NCI-H1105 (cell line): ENCODE results near the gene BAZ1A.

Experiments
- DNase-seq: peaks from one replicate; lab custom pipeline; 2025; lab: John Stamatoyannopoulos, UW

The BAZ1A gene

GRCh38 chr14:34722723-34723545, 152.2 kb downstream of the BAZ1A start:
- DNase-seq, result peak; percentile 18

- no peak for DNase-seq
Measured at GRCh38 chr14:34721129-34721528, 154.0 kb downstream of the BAZ1A start.

DNA sequence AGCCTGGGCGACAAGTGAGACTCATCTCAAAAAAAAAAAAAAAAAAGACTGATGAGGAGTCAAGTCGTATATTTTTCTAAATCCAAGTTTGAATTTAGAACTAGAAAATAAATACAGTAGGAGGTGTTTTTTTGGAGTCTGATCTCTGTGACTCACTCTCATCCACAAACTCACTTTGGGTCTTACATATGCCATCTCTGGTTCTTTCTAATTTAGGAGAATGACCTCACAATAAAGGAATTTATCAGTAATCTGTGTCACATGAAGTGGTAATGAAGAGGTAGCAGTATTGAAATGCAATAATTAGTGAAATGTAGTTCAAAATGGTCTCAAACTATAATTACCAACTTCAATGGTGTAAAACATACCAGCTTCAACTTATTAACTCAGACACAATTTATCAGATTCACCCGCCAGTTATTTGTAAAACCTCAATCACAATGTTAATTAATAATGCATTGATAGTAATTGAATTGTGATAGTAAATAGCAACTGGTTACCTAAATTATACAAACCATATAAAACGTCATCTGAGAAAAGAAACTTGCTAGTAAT, 156.3 kb downstream of the BAZ1A start:
- DNase-seq, result no peak

DNA sequence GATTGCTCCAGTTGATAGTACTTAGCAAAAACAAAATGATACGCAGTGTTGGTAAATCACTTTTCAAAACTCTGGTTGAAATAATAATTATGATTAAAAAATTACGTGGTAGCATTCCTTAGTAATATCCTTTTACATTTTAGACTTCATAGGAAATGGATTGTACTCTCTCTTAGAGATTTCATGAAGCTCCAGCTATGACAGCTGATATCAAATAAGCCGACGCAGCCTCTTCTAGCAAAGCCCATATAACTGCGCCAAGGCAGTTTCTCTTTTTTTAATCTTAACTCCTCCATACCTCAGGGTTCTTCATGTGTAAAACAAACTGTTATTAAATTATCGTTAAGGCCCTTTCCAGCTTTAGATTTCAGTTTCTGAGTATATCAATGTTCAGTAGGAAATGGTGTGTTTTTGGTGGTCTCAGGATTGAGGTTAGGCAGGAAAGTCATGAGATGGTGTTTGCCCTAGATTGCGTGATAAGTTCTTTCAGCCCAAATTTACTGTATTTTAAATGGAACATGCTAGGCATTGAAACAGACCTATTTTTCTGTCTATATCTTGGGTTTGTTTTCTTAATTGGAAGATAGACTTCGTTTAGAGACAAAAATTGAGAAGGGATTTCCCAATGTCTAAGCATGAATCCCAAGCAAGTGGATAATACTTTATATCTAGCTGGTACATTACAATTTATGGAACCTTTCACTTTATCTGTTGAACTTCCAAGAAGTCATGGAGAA, 159.9 kb downstream of the BAZ1A start:
- DNase-seq, result no peak

DNA sequence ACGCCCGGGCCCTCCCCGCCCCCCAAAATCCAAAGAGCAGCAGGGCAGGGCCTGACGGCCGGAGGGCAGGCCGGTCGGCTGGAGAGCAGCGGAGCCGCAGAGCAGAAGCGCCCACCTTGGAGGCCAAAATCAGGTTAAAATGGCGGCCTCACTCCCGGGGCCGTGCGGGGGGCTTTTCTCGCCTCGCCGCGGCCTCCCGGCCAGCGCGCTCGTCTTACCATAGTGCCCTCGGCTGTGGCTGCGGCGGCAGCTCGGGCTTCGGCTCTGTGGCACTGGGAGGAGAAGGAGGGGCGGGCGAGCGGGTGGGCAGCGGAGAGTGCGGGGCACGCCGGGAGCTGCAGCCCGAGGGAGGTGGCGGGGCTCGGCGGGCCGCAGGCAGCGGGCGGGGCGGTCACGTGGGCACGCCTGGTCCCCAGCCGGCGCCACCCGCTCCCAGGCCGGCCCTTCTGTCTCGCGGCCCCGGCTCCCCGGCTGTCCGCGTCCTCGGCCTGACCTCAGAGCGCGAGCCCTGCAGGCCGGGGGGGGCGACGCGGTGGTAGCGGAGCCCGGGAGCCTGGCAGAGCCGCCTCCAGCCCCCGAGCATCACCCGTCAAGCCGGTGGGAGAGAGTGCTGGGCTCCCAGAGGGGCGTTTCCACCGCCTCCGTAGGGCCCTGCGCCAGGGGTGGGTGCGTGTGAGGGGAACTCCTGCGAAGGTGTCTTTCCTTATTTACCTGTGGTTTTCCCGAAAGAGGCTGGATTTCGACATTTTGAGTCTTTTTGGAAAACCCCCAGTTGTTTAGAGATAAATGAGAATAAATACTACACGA, 160.6 kb downstream of the BAZ1A start, which contains the start of gene CFL2:
Gene CFL2, minus strand, starts transcription at position 274 of the 807 bp plus-strand sequence. Its CDS starts 53 bp downstream, at position 221.
- DNase-seq, result peak; percentile 80

GRCh38 chr14:34713681-34714319, 161.4 kb downstream of the BAZ1A start:
- DNase-seq, result peak; percentile 5

DNA sequence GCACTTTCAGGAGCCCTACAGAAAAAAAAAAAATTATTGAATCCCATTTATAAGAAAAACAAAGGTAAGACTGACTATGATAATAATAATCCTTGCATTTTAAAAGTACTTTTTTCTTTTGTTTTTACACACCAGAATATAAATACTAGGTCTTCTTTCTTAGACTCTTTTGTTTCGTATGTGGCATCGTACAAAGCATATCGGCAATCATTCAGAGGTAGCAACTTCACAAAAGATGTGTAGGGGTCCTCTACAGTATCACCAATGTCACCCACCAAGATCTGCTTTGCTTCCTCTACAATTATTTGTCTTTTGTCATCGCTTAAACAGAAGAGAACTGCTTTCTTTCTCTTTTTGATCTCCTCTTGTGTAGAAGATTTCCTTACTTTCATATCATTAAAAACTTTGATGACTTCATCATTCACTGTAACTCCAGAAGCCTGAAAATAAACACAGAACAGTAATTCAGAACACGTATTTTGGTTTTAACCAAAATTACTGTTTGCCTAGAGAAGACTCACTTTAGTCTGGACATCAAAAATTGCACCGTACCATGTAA, 162.0 kb downstream of the BAZ1A start:
- no peak for DNase-seq

DNA sequence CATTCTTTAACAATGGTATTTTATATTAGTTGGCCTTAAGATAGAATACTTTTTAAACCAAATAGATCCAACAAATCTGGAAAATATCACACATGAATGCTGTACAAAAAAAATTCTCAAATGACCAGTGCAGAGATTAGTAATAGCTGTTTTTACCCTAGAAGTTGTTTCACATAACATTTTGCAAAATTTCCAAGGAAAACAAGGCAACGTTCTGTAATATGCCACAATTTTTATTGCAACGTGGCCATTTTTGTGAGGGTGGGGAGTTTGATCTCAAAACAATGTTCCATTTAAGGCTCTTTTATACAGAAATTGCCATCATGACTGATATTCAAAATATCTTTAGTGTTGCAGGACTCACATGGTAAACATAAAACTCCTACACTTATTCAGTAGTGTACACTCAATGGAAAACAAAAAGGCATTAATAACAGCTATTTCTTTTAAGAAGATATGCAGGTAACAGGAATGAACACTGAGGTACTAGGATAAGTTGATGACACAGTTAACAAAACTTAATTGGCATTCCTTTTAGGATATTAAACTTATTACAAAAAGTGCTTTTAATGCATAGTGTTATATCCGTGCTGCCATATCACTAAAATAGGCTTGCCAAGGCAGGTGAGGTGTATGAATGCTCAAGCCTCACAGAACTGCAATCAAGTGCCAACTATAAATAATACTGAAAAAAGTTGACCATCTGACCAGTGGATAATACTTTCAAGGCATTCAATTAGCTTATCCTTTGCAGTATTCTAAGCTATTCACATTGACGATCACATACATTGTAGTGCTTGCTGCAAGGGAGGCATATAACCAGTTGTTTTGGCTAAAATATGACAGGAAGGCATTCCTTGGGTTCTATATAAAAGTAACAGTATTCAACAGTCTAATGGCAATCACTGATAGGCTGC, 163.1 kb downstream of the BAZ1A start:
- no peak for DNase-seq

GRCh38 chr14:34711169-34711568, 164.0 kb downstream of the BAZ1A start:
- DNase-seq, result peak; percentile 37

DNA sequence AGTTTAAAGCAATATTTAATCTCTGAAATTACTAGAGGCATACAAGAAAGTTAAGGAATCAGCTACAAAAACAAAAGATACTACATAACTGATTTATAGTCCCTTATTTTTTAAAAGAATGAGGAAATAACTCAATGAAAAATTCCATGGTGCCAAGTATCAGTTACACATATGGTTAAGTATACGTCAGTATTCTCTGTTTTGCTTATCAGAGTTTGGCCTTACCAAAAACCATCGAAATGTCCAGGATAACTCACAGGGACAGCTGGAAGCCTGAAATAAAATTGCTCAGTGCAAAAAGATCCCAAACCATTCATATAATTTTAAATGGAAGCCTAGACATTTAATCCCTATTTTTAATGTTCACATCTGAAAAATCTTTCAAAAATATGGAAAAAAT, 164.4 kb downstream of the BAZ1A start:
- no peak for DNase-seq

DNA sequence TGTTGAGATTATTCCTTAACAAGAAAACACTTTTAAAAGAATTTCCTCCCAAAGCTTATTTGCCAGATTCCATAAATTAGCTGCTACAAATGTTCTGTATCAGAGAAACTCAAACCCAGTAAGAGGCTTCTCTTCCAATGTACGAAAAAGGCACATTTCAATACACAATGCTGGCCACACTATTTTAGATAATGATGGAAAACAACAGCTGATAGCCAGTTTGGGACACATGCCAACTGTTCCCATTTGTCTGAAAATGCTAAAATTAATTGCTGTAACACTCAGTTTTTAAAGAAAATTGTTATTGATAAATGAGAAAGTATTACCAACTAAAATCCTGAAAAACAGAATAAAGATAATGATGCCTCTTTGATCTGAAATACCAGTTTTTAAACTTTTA, 165.2 kb downstream of the BAZ1A start:
- no peak for DNase-seq

DNA sequence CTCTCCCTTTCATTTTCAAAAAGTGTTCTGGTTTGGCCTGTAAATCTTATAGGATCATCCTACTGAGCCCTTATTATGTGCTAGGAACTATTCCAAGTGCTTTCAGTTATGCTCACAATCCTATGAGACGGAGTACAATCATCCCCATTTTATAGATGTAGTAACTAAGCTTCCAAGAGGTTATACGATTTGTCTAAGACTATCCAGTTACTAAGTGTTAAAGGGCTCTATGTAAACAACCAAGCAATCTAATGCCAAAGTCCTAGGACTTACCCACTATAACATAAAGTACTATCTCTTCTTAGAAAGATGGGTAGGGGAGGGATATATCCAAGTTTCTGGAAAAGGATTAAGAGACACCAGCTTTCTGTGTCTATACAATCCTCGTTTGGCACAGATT, 167.4 kb downstream of the BAZ1A start:
- no peak for DNase-seq
